NCI-H2107 (cell line): ENCODE data around the gene HBP1.
"Not testable (repeated sequence)": the region's sequence is repeated elsewhere in the genome, so short reads cannot be mapped to it uniquely, and the experiment has no call there.

ENCODE experiments used
- DNase-seq: peaks from one replicate; lab custom pipeline; 2025; lab: John Stamatoyannopoulos, UW

The HBP1 gene

DNA sequence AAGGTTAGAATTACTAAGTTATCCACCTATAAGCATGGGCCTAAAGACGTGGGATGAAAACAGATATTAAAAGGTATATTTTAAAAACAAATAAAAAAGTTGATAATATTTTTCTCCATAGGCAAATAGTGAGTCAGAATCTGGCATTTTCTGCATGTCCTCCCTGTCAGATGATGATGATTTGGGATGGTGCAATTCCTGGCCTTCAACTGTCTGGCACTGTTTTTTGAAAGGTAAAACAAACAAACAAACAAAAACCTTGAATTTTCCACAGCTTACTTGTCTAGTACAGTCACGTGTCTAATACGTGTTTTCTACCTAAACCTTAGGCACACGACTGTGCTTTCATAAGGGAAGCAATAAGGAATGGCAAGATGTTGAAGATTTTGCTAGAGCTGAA, 17.4 kb downstream of the HBP1 start:
- DNase-seq = no peak

DNA sequence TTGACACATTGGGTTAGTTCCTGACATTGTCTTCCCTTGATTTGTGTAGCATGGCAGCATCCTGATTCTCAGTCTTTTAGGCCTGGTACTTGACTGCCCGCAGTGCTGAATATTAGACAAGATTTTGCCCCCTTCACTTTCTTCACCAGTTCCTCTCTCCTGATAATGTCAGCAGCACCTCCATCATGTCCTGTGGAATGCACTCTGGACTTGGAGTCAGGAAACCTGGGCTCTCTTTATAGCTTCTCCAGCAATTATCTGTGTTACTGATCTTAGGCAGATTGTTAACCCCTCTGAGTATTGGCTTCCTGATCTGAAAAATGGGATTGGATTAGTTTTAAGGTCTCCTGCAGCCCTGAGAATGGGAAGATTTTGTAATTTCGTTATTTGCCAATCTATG, 19.0 kb downstream of the HBP1 start:
- DNase-seq = no peak

DNA sequence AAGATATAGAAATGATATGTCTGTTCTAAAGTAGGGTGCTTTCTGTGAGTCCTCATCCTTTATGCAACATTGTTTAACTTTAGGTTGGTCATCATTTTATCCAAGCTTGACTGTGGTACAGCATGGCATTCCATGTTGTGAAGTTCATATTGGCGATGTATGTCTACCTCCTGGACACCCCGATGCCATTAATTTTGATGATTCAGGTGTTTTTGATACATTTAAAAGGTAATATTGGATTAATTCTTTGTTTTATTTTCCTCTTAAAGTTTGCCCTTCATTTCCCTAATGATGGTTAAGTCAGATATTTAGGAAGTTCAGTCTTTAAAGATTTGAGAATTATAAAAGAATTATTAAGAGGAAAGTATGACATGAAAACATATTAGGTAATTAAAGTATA, 21.3 kb downstream of the HBP1 start:
- DNase-seq = no peak

DNA sequence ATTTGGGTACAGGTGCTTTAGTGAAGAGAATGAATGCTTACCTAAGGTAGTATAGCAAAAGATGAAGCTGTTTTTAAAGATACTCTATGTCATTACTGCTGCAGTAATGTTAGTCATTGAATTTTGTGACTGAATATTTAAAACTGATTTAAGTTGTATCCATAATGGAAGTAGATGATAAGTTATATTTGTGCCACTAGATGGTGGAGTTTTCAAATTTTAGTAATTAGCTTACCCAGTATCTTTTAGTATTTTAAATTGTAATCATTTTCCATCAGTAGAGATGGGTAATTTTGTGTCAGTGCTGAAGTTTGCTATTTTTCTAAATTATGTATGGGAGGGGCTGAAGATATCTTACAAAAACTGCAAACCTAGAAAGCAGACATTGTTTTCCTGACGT, 25.2 kb downstream of the HBP1 start:
- DNase-seq = no peak

DNA sequence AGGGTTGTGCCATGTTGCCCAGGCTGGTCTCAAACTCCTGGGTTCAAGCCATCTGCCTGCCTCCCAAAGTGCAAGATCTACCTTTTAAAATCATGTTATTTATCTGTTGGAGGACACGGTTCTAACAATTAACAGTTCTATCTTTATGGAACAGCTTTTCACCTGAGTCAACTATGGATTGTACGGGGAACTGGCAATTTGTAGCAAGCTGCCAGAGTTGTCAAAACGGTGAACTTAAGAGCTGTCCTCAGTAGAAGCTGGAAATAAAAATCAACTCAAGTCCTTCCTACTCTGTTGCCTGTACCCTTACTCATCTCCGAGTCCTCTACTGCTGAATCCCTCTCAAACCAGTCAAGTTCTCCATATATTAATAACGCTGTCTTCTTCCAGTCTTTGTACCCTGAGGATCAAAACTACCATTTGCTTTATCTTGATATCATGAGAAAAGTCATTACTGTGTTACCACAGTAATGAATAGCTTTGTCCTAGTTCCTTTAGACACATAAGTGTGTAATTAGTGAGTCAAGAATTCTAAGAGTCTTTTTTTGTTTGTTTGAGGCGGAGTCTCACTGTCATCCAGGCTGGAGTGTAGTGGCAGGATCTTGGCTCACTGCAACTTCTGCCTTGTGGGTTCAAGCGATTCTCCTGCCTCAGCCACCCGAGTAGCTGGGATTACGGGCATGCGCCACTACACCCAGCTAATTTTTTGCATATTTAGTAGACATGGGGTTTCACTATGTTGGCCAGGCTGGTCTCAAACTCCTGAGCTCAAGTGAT, 28.2 kb downstream of the HBP1 start:
- DNase-seq = no peak

DNA sequence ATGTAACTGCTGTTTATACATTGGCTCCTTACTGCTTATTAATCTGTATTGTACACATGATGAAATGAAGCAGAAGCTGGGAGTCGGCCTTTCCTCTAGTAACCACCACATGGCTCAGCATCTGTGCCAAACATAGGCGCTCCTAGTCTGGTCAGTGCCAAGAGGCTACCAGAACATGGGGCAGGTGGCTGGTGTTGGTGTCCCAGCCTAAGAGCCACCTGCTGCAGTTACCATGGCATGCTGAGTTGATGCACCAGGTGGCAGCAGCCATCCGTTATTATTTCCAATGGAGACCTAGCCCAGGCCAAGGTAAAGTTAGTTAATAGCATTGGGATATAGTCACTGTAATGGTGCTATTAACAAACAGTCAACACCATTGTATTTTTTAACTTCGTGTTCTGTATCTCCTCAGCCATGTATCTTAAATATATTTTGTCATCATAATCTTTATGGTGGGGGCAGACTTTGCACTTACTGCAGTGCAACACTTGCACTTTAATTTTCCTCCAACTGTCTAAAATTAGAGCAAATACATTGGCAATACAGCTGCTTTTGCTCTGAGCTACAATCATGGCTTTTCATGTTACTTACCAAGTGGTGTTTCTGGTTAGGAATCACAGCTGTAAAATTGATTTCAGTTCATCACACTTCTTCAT, 33.1 kb downstream of the HBP1 start:
- DNase-seq = peak; percentile 28

DNA sequence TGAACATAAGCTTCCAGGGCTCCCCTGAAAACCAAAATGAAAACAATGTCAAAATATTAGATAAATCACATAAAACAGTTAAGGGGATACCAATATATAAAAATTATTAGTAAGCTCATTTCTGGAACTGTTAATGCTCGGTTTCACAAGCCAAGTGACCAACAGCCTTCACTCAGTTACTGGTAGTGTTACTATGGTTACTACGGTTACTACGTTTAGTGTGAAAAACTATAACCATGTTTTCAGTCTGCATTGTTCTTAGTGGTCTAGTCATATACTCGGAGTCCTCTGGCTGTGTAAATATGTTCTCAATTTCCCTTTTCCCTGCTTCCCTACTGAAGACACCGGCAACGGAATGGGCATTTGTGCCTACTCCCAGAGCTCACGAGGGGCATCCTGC, 34.8 kb downstream of the HBP1 start:
- DNase-seq = no peak

DNA sequence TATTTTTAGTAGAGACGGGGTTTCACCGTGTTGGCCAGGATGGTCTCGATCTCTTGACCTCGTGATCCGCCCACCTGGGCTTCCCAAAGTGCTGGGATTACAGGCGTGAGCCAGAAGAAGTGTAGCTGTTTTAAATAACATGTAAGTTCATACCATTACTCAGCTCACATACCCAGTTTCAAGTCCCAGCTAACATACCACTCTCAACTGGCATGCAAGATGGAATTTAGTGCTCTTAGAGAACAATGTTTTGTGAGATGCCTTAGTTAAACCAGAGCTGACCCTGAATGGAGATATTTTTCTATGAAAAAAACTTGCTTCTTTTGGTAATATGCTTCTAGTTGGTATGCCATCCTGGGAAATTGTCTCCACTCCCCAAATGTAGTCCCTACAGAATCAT, 37.3 kb downstream of the HBP1 start:
- DNase-seq = no peak

DNA sequence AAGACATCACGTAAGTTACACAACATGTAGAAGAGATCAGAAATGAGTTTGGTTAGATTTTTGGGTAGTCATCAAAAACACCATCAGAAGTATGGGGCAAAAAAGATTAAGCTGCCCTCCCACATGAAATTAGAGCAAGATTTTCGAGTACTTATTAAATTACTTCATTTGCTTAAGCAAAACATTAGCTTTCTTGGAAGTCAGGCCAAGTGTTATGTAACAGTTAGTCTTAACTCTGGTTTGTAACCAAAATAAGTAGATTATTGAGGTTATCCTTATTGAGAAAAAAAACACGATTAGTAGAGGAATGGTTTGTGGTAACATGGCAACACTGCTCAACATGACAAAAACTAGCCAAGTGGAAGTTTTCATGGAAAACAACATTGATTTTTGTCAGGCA, 37.9 kb downstream of the HBP1 start:
- DNase-seq = no peak

DNA sequence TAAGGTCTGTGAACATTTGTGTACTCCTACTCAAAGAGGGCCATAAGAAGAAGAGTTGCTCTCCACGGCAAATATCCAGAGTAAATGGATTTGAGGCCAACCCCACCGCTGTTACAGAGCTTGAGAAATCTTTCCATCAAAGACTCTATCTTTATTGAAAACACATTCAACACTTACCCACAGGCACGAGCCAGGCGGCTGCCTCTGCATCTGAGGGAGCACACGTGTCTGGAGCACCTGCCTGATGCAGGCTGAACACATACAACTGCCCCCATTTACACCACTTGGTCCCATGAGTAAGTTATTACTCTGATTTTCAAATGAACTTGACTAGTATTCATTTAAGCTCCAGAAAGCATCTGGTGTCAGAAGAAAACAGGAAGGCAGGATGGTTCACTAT, 38.7 kb downstream of the HBP1 start:
- no peak for DNase-seq

DNA sequence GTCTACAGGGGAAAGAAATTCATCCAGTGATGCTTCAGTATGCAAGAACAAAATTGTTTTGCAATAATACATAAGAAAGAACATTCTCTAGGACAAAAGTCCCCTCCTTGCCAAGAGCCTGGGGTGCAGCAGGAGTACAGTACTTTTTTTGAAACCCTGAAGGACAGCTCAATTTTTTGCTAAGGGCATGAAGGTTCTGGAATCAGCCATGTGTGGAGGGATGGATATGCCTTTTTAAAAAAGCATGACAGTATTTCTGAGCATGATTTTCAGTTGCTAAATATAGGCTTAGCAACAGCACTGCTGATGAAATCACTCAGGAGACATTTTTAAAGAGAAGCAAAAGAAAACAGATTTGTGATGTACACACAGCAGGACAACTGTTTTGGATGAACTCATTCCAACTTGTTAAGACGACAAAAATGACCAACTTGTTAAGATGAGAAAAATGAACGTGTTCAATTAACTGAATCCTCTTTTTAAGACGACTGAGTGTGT, 39.3 kb downstream of the HBP1 start:
- DNase-seq = no peak

DNA sequence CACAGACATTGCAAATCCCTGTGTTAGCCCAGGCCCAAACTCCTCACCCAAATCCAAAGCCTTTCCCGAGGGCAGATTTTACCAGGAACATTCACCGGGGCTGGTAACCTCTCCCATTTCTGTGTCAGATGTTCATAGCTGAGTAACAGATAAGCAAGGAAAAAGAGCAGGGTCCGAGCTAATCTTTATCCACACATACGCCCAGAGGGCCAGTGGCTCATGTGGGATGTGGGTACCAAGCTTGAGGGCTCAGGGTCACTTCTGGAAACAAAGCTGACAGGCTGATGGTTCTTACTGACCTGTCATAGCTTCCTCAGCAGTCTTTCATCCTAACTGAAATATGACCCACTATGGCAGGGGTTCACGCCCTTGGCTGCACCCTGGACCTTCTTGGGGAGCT, 39.8 kb downstream of the HBP1 start:
- DNase-seq = no peak

DNA sequence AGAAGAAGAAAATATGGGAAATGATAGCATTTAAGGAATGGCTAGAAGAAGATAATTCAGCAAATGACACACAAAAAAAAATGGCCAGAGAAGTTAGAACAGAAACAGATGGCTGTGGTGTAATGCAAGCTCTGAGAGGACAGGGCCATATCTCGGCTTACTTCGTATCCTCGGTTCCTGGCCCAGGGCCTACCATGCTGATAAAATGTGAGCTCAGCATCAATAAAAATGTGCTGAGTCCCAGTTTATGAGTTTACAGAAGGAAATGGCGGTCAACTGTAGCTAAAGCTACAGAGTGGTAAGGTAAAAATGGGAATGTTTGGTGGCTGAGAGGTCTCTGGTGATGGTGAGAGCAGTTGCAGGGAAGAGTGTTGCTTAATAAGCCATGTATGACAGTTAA, 40.8 kb downstream of the HBP1 start:
- no peak for DNase-seq

DNA sequence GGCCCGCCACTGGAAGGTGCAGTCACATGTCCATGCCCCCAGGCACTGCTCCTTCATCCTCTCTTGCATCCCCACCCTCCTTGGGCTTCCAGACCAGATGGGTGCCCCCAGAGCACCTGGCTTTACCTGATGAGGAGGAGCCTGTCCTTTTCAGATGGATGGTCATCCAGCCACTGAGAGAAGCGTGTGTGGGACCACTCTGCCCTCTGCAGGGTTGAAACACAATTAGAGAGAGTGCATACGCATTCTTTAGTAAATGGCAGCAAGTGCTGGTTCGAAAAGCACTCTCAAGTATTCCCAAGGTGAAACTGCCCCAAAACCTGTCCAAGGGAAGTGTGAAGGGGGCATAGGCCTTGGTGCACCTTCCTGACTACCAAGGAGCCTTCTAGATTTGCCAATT, 41.6 kb downstream of the HBP1 start:
- DNase-seq = no peak

DNA sequence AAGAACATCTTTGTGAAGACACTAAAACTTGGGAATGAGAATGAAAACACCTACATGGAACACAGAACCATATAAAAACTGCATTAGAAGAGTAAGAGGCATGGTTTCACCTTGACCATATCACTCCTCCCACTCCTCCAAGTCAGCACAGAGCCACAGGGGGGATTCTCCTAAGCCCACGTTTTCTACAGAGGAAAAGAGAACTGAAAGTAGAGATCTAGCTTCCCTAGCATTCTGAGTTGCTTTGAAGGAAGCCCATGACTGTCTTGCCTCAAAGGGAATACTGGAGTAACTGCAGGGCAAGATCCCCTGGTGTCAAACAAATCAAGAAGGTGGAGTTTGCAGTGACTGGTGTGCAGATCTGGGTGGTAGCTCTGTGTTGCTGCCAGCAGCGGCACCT, 43.9 kb downstream of the HBP1 start:
- DNase-seq = no peak

DNA sequence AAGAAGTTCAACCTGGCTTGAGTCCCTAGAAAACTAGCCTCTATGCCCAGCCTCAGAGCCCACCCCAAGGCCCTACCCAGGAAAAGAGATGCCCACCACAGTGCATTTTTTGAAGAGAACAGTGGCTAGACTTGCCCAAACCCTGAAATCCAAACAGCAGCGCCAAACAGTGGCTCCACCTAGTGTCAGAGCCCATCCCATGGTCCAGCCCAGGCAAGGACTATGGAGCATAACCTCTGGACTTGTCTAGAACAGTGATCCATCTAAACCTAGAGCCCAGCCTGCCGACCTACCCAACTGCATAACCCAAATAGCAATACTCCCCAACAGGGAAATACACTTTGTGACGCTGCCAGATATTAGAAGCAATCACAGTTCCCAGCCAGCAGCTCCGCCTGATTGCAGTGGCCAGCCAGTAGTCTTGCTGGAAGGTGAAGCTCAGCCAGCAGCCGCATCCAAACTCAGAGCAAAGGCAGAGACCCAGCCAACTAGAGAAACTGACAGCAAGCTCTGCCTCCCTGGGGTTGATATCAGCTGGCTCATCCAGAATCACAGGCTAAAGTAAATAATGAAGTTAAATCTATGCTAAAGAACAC, 44.5 kb downstream of the HBP1 start:
- no peak for DNase-seq

DNA sequence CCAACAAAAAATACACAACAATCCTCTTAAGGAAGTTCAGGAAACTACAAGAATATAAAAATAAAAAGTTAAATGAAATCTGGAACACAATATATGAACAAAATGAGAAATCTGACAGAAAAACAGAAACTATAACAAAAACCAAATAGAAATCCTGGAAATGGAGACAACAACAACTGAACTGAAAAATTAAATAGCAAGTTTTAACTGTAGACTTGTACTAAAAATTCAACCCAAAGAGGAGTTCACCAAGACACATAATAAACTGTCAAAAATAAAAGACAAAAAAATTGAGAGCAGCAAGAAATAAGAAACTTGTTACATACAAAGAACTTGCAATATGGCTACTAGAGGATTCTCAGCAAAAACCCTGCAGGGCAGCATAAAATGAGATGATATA, 45.1 kb downstream of the HBP1 start:
- DNase-seq = no peak

DNA sequence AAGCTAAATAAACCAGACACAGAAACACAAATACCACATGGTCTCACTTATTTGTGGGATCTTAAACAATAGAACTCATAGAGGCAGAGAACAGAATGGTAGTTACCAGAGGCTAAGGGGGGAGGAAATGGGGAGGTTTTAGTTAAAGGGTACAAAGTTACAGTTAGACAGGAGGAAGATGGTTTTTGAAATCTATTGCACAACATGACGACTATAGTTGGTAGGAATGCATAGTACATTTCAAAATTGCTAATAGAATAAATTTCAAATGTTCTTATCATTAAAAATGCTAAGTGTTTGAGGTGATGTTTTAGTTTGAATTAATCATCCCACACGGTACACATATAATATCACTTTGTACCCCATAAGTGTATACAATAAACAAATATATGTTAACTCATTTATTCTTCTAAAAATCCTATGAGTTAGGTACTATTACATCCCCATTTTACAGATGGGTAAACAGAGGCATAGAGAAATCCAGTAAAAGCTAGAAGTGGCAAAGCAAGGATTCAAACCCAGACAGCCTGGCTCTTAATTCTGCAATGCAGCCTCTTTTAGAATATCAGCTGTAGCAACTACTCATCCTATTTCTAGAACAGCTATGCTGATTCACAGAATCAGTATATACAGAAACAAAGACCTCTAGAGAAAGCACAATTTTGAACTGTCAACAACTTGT, 50.9 kb downstream of the HBP1 start:
- DNase-seq = no peak

DNA sequence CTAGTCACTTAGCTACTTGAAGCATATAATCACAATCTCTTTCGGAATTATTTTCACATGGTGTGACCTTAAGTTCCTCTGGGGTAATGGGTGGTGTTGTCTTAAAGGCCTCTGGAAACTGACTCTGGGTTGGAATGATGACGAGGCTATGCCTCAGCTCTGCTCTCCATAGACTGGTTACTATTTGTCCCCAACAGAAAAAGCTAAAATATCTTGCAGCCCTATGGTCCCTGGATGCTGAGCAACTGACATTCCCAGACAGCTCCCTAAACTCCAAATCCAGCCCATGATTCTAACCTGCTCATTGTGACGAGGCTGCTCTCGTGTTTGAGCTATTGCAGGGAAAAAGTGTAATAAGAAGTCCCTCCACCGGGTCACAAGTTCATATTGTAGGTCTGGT, 51.6 kb downstream of the HBP1 start:
- DNase-seq = no peak

DNA sequence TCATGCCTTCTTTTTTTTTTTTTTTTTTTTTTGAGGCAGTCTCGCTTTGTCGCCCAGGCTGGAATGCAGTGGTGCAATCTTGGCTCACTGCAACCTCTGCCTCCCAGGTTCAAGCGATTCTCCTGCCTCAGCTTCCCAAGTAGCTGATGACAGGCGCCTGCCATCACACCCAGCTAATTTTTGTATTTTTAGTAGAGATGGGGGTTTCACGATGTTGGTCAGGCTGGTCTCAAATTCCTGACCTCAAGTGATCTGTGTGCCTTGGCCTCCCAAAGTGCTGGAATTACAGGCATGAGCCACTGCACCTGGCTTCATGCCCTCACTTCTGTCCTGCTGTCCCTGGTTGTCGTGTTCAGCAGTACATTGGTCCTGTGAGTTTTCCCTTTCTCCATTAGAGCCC, 52.0 kb downstream of the HBP1 start:
- not testable (repeated sequence) for DNase-seq

DNA sequence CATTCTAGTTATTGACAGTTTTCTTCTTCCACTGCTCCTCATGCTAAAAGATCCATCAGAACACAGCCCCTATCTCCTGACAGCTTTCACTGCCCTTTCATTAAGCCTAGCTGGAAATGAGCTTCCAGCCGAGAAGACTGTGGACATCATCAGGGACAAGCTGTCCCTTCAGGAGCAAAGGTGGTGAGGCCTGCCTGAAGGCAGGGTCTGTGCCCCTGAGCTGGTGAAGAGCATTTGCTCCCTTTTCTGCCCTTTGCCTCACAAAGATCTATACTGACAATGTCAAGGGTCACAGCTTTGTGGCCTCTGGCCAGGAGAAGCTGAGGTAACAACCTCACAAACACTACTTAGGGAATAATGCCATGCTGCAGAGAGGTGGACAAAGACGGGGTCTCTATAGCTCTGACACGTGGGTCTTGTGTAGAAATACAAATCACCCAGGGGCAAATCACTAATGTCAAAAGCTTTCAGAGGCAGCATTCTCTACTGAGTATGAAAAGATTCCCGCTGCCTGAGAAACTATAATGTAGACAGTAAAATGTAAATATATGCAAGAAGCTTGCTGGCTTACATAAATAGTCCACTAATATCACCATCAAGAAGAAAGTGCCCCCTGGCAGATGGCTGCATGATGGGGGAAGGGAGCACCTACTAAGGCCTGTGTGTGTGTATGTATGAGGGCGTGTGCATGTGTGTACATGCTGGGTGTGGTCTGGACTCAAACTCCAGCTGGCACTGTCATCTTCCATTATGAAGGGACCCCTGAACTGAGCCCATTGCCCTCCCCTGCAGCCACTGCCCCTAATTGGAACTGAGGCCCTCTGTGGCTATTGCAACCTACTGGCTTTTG, 55.8 kb downstream of the HBP1 start:
- no peak for DNase-seq

DNA sequence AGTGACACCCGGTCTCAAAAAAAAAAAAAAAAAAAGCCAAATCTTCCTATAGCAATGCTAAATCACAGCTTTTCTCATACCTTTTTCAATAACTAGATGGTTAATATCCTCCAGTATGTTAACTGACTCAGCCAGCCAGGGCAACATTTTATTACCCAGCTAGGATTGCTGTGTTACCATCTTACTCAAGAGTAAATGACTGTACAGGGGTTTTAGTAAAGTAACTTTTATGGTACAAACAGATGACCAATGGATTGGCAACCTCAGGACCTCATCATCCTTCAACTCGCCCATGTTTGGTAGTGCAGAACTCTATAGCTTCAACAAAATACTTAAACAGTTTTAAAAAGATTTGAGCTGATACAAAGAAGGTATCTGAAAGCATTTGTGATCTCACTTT, 59.5 kb downstream of the HBP1 start:
- no peak for DNase-seq
